Transverse colon (tissue), 4 donors: ENCODE measurements around the gene SREK1. TPM values are rescaled to one million over a fixed set of nuclear protein-coding genes. Genes with fewer than 3 reads are reported as not detected.
"Not testable (repeated sequence)": the region's sequence is repeated elsewhere in the genome, so short reads cannot be mapped to it uniquely, and the experiment has no call there.

Experiments
- DNase-seq: peaks from one replicate; pipeline ENCODE4 v3.0.0-alpha.2; 2019
- H3K27ac ChIP-seq, 4 donors: fragments of 200-600 bp; sonication (generic); 2 replicates each; pipeline ENCODE4 v1.5.1; 2016 to 2018; ENCODE audit warnings: inconsistent platforms in 4 of 4
- H3K27me3 ChIP-seq: fragments of 200-600 bp; sonication (generic); 2 replicates; pipeline ENCODE4 v1.5.1; 2017; ENCODE audit warnings: inconsistent platforms
- H3K36me3 ChIP-seq, 4 donors: fragments of 200-600 bp; sonication (generic); 2 replicates each; pipeline ENCODE4 v1.5.1; 2017 to 2019; ENCODE audit warnings: inconsistent platforms in 4 of 4
- H3K4me1 ChIP-seq, 4 donors: fragments of 200-600 bp; sonication (generic); 2 replicates each; pipeline ENCODE4 v1.5.1; 2017 to 2020; ENCODE audit warnings: inconsistent platforms in 4 of 4
- H3K4me3 ChIP-seq, 4 donors: fragments of 200-600 bp; sonication (generic); 1 replicate in 1 of 4; 2 replicates in 3 of 4; pipeline versions ENCODE4 v1.5.1 to v1.6.1; 2017 to 2019; ENCODE audit warnings: inconsistent platforms in 4 of 4
- H3K9me3 ChIP-seq, 2 donors: fragments of 200-600 bp; sonication (generic); 2 replicates each; pipeline ENCODE4 v1.5.1; 2017 to 2019; ENCODE audit warnings: inconsistent platforms in 2 of 2
- CTCF ChIP-seq, 5 experiments: fragments of 200-600 bp in 3 of 5; fragments of 450-650 bp in 2 of 5; sonication (generic) in 3 of 5; IDR thresholded peaks; 1 replicate in 2 of 5; 2 replicates in 3 of 5; pipeline ENCODE4 v1.5.1; 2016 to 2017; ENCODE audit warnings: antibody characterized with exemption in 5 of 5, inconsistent platforms in 3 of 5, mild to moderate bottlenecking in 2 of 5, moderate library complexity in 1 of 5
- EP300 ChIP-seq: sonication (generic); formaldehyde crosslinking; IDR thresholded peaks from one replicate; pipeline ENCODE4 v1.6.1; 2017; ENCODE audit warnings: antibody characterized with exemption, low read depth
- POLR2A ChIP-seq: fragments of 450-650 bp; IDR thresholded peaks from one replicate; pipeline ENCODE4 v1.6.1; 2016; ENCODE audit warnings: antibody characterized with exemption, mild to moderate bottlenecking, moderate library complexity
- POLR2AphosphoS5 ChIP-seq, 3 donors: sonication (generic); formaldehyde crosslinking; IDR thresholded peaks; one replicate each; pipeline ENCODE4 v1.6.1; 2016; ENCODE audit warnings: antibody characterized with exemption in 3 of 3
- WGBS, 2 donors: methylation state at CpG; one replicate each; pipeline ENCODE4 v1.1.5; 2018; ENCODE audit warnings: low coverage in 1 of 2; 5-methylcytosine and 5-hydroxymethylcytosine counted together
- in situ Hi-C, 4 donors: fragments of 200-750 bp; cut with MboI; loops; one replicate each; pipeline versions ENCODE4 v1.15.0 to v1.15.1; 2017; ENCODE audit warnings: low sequenced_read_pairs in 3 of 4, low pct_ligation_motif_present in 1 of 4, low pct_unique_long_range_greater_than_20kb in 1 of 4
- intact Hi-C: fragments of 100-400 bp; cut with DNase I; formaldehyde crosslinking; loops from one replicate; pipeline ENCODE4 v1.15.1; 2023; ENCODE audit warnings: low total_unique reads
- total RNA-seq, 4 donors: library from RNA; depleted of rRNA; stranded (reverse); fragments of >200 nt; gene quantifications; one replicate each; pipeline ENCODE4 v1.1.0, GENCODE V29; 2016

Gene SREK1
- total RNA-seq, 4 donors from 2014 or later = 81.6 to 152 (median 129) TPM

DNA sequence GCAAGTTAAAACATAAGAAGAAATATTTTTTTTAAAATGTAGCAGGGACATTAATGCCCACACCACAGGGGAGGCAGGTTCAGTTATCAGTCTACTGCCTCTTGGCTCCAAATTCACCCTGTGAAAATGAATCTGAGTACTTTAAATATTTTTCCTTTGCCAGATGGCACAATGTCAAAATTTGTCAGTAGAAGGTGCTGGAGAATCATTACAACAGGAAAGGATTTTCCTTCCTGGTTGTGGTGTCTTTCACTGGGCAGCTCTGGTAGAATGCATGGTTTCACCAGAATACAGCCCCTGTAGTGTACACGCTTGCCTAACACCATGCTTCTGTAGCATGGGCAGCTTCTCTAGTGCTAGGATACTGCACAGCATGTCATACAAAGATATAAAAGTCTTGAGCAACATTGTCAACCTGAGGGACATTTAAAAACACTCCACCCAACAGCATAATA lies 9.7 kb upstream of the SREK1 start:
- intact Hi-C loops (no loop called here), in situ Hi-C loops (loop anchor here in 1 of 4 donors (25.0 kb wide), 1 partner anchor 397 kb away; no protein-coding TSS in a partner anchor)
- WGBS, 2 donors = 59% methylated on average over 1 of the region's 1 CpG; no CpG with 5 or more reads in 1 of the 2 donors
- Histone ChIP-seq H3K9me3 (no peaks in the 10 kb centered on the region), H3K27ac (no peak overlapping the region), H3K36me3 (no peaks in the 10 kb centered on the region), H3K27me3 (no peaks in the 10 kb centered on the region), H3K4me3 (no peak overlapping the region), H3K4me1 (peaks cover 0 to 10% (median 0%) of the 10 kb centered on the region in 4 donors)
- TF ChIP-seq POLR2AphosphoS5 (IDR thresholded peaks at IDR 0.05) (no peak), EP300 (no peak), POLR2A (no peak), CTCF (IDR thresholded peaks at IDR 0.05) (no peak)
- no peak for DNase-seq

- in situ Hi-C loops (loop anchor here in 1 of 4 donors (25.0 kb wide), 1 partner anchor 399 kb away; no protein-coding TSS in a partner anchor), intact Hi-C loops (no loop called here)
- TF ChIP-seq POLR2A (no peak), CTCF (IDR thresholded peaks at IDR 0.05) (no peak), POLR2AphosphoS5 (IDR thresholded peaks at IDR 0.05) (no peak), EP300 (no peak)
- no peak overlapping the region for H3K27ac ChIP-seq
- no peak overlapping the region for H3K4me3 ChIP-seq
- no peaks in the 10 kb centered on the region for H3K9me3 ChIP-seq
- 84 to 90% methylated on average over 2 of the region's 2 CpGs for WGBS, 2 donors
- no peaks in the 10 kb centered on the region for H3K36me3 ChIP-seq
- H3K27me3 ChIP-seq = no peaks in the 10 kb centered on the region
- no peak for DNase-seq
- peaks cover 0 to 10% (median 0%) of the 10 kb centered on the region in 4 donors for H3K4me1 ChIP-seq
Measured at GRCh38 chr5:66136053-66136452, 8.0 kb upstream of the SREK1 start.

DNA sequence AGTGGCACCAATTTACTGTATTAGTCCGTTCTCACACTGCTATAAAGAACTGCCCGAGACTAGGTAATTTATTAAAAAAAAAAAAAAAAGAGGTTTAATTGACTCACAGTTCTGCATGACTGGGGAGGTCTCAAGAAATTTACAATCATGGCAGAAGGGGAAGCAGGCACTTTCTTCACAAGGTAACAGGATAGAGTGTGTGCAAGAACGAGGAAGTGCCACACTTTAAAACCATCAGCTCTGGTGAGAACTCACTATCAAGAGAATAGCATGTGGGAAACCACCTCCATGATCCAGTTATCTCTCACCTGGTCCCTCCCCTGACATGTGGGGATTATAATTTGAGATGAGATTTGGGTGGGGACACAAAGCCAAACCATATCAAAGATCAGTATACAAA lies 7.2 kb upstream of the SREK1 start:
- DNase-seq, H3K27ac ChIP-seq, H3K4me1 ChIP-seq, H3K4me3 ChIP-seq, H3K36me3 ChIP-seq, intact Hi-C loops, H3K9me3 ChIP-seq, H3K27me3 ChIP-seq: not testable (repeated sequence)
- 80 to 93% methylated on average over 3 of the region's 3 CpGs for WGBS, 2 donors
- in situ Hi-C loops = loop anchor here in 1 of 4 donors (25.0 kb wide), 1 partner anchor 400 kb away; no protein-coding TSS in a partner anchor

GRCh38 chr5:66138637-66139317 lies 5.3 kb upstream of the SREK1 start:
- no peaks in the 10 kb centered on the region for H3K36me3 ChIP-seq
- no peak overlapping the region for H3K4me3 ChIP-seq
- H3K9me3 ChIP-seq = no peaks in the 10 kb centered on the region
- no peak overlapping the region for H3K27ac ChIP-seq
- no peak for DNase-seq
- peaks cover 5 to 17% (median 5%) of the 10 kb centered on the region in 4 donors for H3K4me1 ChIP-seq
- H3K27me3 ChIP-seq = no peaks in the 10 kb centered on the region
- no peak for TF ChIP-seq CTCF (IDR thresholded peaks at IDR 0.05)
- no peak for TF ChIP-seq EP300
- no peak for TF ChIP-seq POLR2AphosphoS5 (IDR thresholded peaks at IDR 0.05)
- no peak for TF ChIP-seq POLR2A
- 80% methylated on average over 1 of the region's 1 CpG; no CpG with 5 or more reads in 1 of the 2 donors for WGBS, 2 donors
- intact Hi-C loops = no loop called here
- in situ Hi-C loops = loop anchor here in 1 of 4 donors (25.0 kb wide), 1 partner anchor 401 kb away; no protein-coding TSS in a partner anchor
